ENCODE measurements around the gene CEP135. TPM values are rescaled to one million over a fixed set of nuclear protein-coding genes. Genes with fewer than 3 reads are reported as not detected.
"Not testable (repeated sequence)": the region's sequence is repeated elsewhere in the genome, so short reads cannot be mapped to it uniquely, and the experiment has no call there.

CEP135 gene
- total RNA-seq, 1 experiment from 2014 or later, result 1.2 TPM

GRCh38 chr4:55933611-55934010, 15.1 kb upstream of the CEP135 start:
- no peaks in the 10 kb centered on the region for H3K9me3 ChIP-seq
- no peaks in the 10 kb centered on the region for H3K36me3 ChIP-seq
- no peaks in the 10 kb centered on the region for H3K27me3 ChIP-seq
- H3K4me3 ChIP-seq, result no peak overlapping the region
- no peak for DNase-seq

GRCh38 chr4:55935907-55936306, 12.8 kb upstream of the CEP135 start:
- H3K4me3 ChIP-seq, H3K9me3 ChIP-seq, H3K36me3 ChIP-seq, H3K27me3 ChIP-seq, DNase-seq: not testable (repeated sequence)

GRCh38 chr4:55938481-55938880, 10.3 kb upstream of the CEP135 start:
- no peak overlapping the region for H3K4me3 ChIP-seq

GRCh38 chr4:55939421-55939820, 9.3 kb upstream of the CEP135 start:
- H3K4me3 ChIP-seq, result no peak overlapping the region
- no peaks in the 10 kb centered on the region for H3K27me3 ChIP-seq
- no peaks in the 10 kb centered on the region for H3K9me3 ChIP-seq
- no peak for DNase-seq
- no peaks in the 10 kb centered on the region for H3K36me3 ChIP-seq

More at GRCh38 chr4:55938481-55938880, 10.3 kb upstream of the CEP135 start:
- no peak for DNase-seq
- Histone ChIP-seq H3K36me3 (no peaks in the 10 kb centered on the region), H3K27me3 (no peaks in the 10 kb centered on the region), H3K9me3 (no peaks in the 10 kb centered on the region)

- Histone ChIP-seq H3K9me3 (no peaks in the 10 kb centered on the region), H3K36me3 (no peaks in the 10 kb centered on the region)
- DNase-seq, result no peak
Observed at GRCh38 chr4:55941881-55942396, 6.8 kb upstream of the CEP135 start.

GRCh38 chr4:55947254-55947882, 1.4 kb upstream of the CEP135 start:
- Histone ChIP-seq H3K9me3 (no peaks in the 10 kb centered on the region), H3K36me3 (no peaks in the 10 kb centered on the region; the same call in none of the 2 replicates), H3K4me3 (peak overlapping the region; percentile 86), H3K27me3 (no peaks in the 10 kb centered on the region)
- DNase-seq, result no peak

More at GRCh38 chr4:55941881-55942396, 6.8 kb upstream of the CEP135 start:
- no peak overlapping the region for H3K4me3 ChIP-seq
- H3K27me3 ChIP-seq, result no peaks in the 10 kb centered on the region

- Histone ChIP-seq H3K4me3 (peak overlapping the region; percentile 86), H3K9me3 (no peaks in the 10 kb centered on the region), H3K27me3 (no peaks in the 10 kb centered on the region), H3K36me3 (peaks cover 6% of the 10 kb centered on the region)
- DNase-seq, result peak; percentile 45
Observed at GRCh38 chr4:55947912-55948725, 626 bp upstream of the CEP135 start.

GRCh38 chr4:55949482-55949802, 697 bp downstream of the CEP135 start:
- peaks cover 6% of the 10 kb centered on the region for H3K36me3 ChIP-seq
- peak overlapping the region; percentile 86 for H3K4me3 ChIP-seq
- no peaks in the 10 kb centered on the region for H3K9me3 ChIP-seq
- H3K27me3 ChIP-seq, result no peaks in the 10 kb centered on the region
- no peak for DNase-seq

- Histone ChIP-seq H3K4me3 (no peak overlapping the region), H3K27me3 (no peaks in the 10 kb centered on the region), H3K9me3 (no peaks in the 10 kb centered on the region), H3K36me3 (peaks cover 6% of the 10 kb centered on the region)
- DNase-seq, result no peak
Observed at GRCh38 chr4:55951191-55951922, 2.6 kb downstream of the CEP135 start.

GRCh38 chr4:55955710-55956109, 7.0 kb downstream of the CEP135 start:
- no peaks in the 10 kb centered on the region for H3K9me3 ChIP-seq
- no peak for DNase-seq
- peaks cover 6% of the 10 kb centered on the region for H3K36me3 ChIP-seq
- no peak overlapping the region for H3K4me3 ChIP-seq
- H3K27me3 ChIP-seq, result no peaks in the 10 kb centered on the region

GRCh38 chr4:55959655-55960054, 10.9 kb downstream of the CEP135 start:
- Histone ChIP-seq H3K36me3 (no peaks in the 10 kb centered on the region), H3K9me3 (no peaks in the 10 kb centered on the region), H3K4me3 (no peak overlapping the region), H3K27me3 (no peaks in the 10 kb centered on the region)
- DNase-seq, result no peak

GRCh38 chr4:55964046-55964445, 15.3 kb downstream of the CEP135 start:
- H3K4me3 ChIP-seq, result no peak overlapping the region
- H3K27me3 ChIP-seq, result no peaks in the 10 kb centered on the region
- H3K36me3 ChIP-seq, result no peaks in the 10 kb centered on the region
- DNase-seq, result no peak
- H3K9me3 ChIP-seq, result no peaks in the 10 kb centered on the region

GRCh38 chr4:55965585-55965984, 16.8 kb downstream of the CEP135 start:
- Histone ChIP-seq H3K36me3 (no peaks in the 10 kb centered on the region), H3K4me3 (no peak overlapping the region), H3K9me3 (no peaks in the 10 kb centered on the region), H3K27me3 (no peaks in the 10 kb centered on the region)
- DNase-seq, result no peak

- H3K36me3 ChIP-seq, DNase-seq, H3K4me3 ChIP-seq, H3K27me3 ChIP-seq, H3K9me3 ChIP-seq: not testable (repeated sequence)
Observed at GRCh38 chr4:55966324-55966723, 17.6 kb downstream of the CEP135 start.

GRCh38 chr4:55967376-55967775, 18.6 kb downstream of the CEP135 start:
- H3K4me3 ChIP-seq, result no peak overlapping the region
- no peaks in the 10 kb centered on the region for H3K36me3 ChIP-seq
- no peaks in the 10 kb centered on the region for H3K9me3 ChIP-seq
- no peak for DNase-seq
- no peaks in the 10 kb centered on the region for H3K27me3 ChIP-seq

GRCh38 chr4:55973650-55974049, 24.9 kb downstream of the CEP135 start:
- no peaks in the 10 kb centered on the region for H3K9me3 ChIP-seq

GRCh38 chr4:55977811-55978210, 29.1 kb downstream of the CEP135 start:
- Histone ChIP-seq H3K27me3 (no peaks in the 10 kb centered on the region), H3K36me3 (no peaks in the 10 kb centered on the region; the same call in 1 of the 2 replicates), H3K4me3 (no peak overlapping the region), H3K9me3 (no peaks in the 10 kb centered on the region)
- DNase-seq, result no peak

More at GRCh38 chr4:55973650-55974049, 24.9 kb downstream of the CEP135 start:
- no peak for DNase-seq
- H3K4me3 ChIP-seq, result no peak overlapping the region
- H3K27me3 ChIP-seq, result no peaks in the 10 kb centered on the region
- H3K36me3 ChIP-seq, result no peaks in the 10 kb centered on the region
